HepG2 (cell line): ENCODE results near the gene C2orf80. TPM values are rescaled to one million over a fixed set of nuclear protein-coding genes. Genes with fewer than 3 reads are reported as not detected.

ENCODE experiments used
- ATF6 ChIP-seq: sonication (generic); formaldehyde crosslinking; conservative IDR thresholded peaks from 2 replicates; pipeline ENCODE4 v1.4.0; 2020; ENCODE audit warnings: missing genetic modification reagents
- NPAS2 ChIP-seq: sonication (generic); formaldehyde crosslinking; IDR thresholded peaks from 2 replicates; pipeline ENCODE4 v1.8.0; 2022; ENCODE audit warnings: mild to moderate bottlenecking, missing genetic modification reagents, borderline replicate concordance
- STAT6 ChIP-seq: sonication (generic); formaldehyde crosslinking; IDR thresholded peaks from 2 replicates; pipeline ENCODE4 v1.4.0; 2020; ENCODE audit warnings: missing genetic modification reagents, mild to moderate bottlenecking, borderline replicate concordance
- ZBTB40 ChIP-seq, 2 experiments: fragments of 450-650 bp in 1 of 2; sonication (generic) in 1 of 2; formaldehyde crosslinking in 1 of 2; IDR thresholded peaks; 2 replicates each; pipeline versions ENCODE4 v1.6.1 to v1.8.0; 2016 to 2022; ENCODE audit warnings: antibody characterized with exemption in 1 of 2, mild to moderate bottlenecking in 1 of 2, missing genetic modification reagents in 1 of 2
- ZNF24 ChIP-seq: fragments of 450-650 bp; IDR thresholded peaks from 2 replicates; pipeline ENCODE4 v1.6.1; 2017; ENCODE audit warnings: antibody characterized with exemption, mild to moderate bottlenecking
- ZNF546 ChIP-seq: sonication (generic); formaldehyde crosslinking; conservative IDR thresholded peaks from 2 replicates; pipeline ENCODE4 v1.8.1; 2023; ENCODE audit warnings: mild to moderate bottlenecking, missing genetic modification reagents
- ZNF614 ChIP-seq: IDR thresholded peaks from 2 replicates; pipeline ENCODE4 v1.6.1; 2018; ENCODE audit warnings: missing biosample characterization, missing genetic modification reagents, inconsistent platforms, borderline replicate concordance
- ZNF788 ChIP-seq: sonication (generic); formaldehyde crosslinking; IDR thresholded peaks from 2 replicates; pipeline ENCODE4 v1.5.0; 2020; ENCODE audit warnings: mild to moderate bottlenecking, missing genetic modification reagents, borderline replicate concordance
- polyA plus RNA-seq, 8 experiments: library from polyadenylated mRNA; depleted of rRNA in 3 of 8; stranded (reverse) in 7 of 8; unstranded in 1 of 8; fragments of >200 nt; fragmentation: Illumina TruSeq in 4 of 8; extraction: Trizol in 4 of 8; gene quantifications; 2 replicates each; pipeline versions ENCODE4 v1.2.1 to v1.2.3, GENCODE V29; 2011 to 2016; ENCODE audit warnings: low read depth in 4 of 8, missing spikeins in 1 of 8, mixed read lengths in 1 of 8; ENCODE audit not compliant: insufficient read depth in 1 of 8
- total RNA-seq, 5 experiments: library from RNA; depleted of rRNA; stranded (reverse); fragments of >200 nt; fragmentation: Illumina TruSeq; extraction: Trizol; gene quantifications; 2 replicates each; pipeline ENCODE4 v1.2.3, GENCODE V29; 2016; ENCODE audit warnings: low read depth in 1 of 5
- TF ChIP-seq, protein P1 (sequence below): sonication (generic); formaldehyde crosslinking; IDR thresholded peaks from 2 replicates; pipeline ENCODE4 v1.5.1; 2020; ENCODE audit warnings: mild to moderate bottlenecking, moderate library complexity, missing genetic modification reagents

C2orf80 gene
- total and polyA plus RNA-seq, 2 of the 13 experiments (the other 11 are each of a cell fraction or from before 2014, with no cell fraction given) = not detected

- TF ChIP-seq ZBTB40 (IDR thresholded peaks at IDR 0.05) = no peak
- TF ChIP-seq ZBTB40 (CRISPR knock-in tag; IDR thresholded peaks at IDR 0.05) = no peak; the same call in none of the 2 replicates
- TF ChIP-seq ZNF614 (CRISPR knock-in tag) = peak; percentile 96
- no peak for TF ChIP-seq ZNF24
- no peak for TF ChIP-seq NPAS2
- TF ChIP-seq STAT6 (CRISPR knock-in tag) = no peak
- TF ChIP-seq ZNF788 = peak; percentile 62; the same call in 1 of the 2 replicates
- TF ChIP-seq, protein P1, sequence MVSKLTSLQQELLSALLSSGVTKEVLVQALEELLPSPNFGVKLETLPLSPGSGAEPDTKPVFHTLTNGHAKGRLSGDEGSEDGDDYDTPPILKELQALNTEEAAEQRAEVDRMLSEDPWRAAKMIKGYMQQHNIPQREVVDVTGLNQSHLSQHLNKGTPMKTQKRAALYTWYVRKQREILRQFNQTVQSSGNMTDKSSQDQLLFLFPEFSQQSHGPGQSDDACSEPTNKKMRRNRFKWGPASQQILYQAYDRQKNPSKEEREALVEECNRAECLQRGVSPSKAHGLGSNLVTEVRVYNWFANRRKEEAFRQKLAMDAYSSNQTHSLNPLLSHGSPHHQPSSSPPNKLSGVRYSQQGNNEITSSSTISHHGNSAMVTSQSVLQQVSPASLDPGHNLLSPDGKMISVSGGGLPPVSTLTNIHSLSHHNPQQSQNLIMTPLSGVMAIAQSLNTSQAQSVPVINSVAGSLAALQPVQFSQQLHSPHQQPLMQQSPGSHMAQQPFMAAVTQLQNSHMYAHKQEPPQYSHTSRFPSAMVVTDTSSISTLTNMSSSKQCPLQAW (CRISPR knock-in tag) = 0 out of 2 replicates have a peak, but pooled peaks have one; percentile 32
- TF ChIP-seq ATF6 (CRISPR knock-in tag) = no peak
- TF ChIP-seq ZNF546 = no peak
Observed at GRCh38 chr2:208135794-208136715, 53.8 kb downstream of the C2orf80 start (continued).
